NCI-H1417 treated with DMSO at 0.1 percent for 48 hours (cell line): ENCODE data around the gene ERP27.

ENCODE experiments used
- DNase-seq: peaks from one replicate; lab custom pipeline; 2025; lab: John Stamatoyannopoulos, UW

The ERP27 gene

GRCh38 chr12:14868916-14869506, 69.3 kb downstream of the ERP27 start:
- DNase-seq: no peak
